GM21576 (cell line): Measurements from ENCODE around the gene CALM1.

ENCODE experiments used
- ATAC-seq: cut with Tn5 transposase; IDR thresholded peaks from one replicate; pipeline ENCODE4 v1.9.1; 2021; ENCODE audit warnings: mild to moderate bottlenecking, moderate library complexity; ENCODE audit not compliant: unreplicated experiment

CALM1 gene

DNA sequence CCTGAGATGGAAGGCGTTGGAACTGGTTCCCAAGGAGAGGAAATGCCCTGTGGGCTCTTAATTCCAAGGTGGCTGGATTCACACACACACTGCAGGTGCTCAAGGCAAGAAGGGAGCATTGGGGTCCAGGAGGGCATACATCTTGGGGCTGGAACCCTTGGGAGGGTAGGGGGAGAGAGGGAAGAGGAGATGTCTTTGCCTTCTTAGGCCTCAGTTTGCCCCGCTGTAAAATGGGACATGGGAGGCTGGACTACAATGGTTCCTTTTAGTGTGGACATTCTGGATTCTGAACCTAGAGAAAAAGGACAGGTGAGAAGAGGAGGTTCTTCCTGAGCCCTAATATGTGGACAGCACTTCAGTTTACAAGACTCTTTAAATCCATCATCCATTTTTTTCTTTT is 43.8 kb downstream of the CALM1 start:
- ATAC-seq: no peak

DNA sequence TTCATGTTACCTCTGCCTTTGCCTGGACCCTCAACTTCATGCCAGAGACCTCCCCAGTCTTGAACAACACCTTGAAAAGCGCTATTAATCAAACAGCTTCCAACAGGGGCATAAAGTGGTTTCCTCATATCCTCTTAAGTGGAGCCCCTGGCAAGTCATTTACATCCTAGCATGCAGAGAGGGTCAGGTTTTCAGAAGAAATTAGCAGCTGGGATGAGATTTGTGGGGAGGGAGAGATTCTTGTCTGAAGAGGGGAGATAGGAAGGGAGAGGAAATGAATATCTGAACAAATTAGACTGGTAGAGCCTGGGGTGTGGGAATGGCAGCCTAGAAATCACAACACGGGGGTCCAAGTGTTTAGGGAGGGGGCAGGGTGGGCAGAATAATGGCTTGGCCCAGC is 45.6 kb downstream of the CALM1 start:
- no peak for ATAC-seq

DNA sequence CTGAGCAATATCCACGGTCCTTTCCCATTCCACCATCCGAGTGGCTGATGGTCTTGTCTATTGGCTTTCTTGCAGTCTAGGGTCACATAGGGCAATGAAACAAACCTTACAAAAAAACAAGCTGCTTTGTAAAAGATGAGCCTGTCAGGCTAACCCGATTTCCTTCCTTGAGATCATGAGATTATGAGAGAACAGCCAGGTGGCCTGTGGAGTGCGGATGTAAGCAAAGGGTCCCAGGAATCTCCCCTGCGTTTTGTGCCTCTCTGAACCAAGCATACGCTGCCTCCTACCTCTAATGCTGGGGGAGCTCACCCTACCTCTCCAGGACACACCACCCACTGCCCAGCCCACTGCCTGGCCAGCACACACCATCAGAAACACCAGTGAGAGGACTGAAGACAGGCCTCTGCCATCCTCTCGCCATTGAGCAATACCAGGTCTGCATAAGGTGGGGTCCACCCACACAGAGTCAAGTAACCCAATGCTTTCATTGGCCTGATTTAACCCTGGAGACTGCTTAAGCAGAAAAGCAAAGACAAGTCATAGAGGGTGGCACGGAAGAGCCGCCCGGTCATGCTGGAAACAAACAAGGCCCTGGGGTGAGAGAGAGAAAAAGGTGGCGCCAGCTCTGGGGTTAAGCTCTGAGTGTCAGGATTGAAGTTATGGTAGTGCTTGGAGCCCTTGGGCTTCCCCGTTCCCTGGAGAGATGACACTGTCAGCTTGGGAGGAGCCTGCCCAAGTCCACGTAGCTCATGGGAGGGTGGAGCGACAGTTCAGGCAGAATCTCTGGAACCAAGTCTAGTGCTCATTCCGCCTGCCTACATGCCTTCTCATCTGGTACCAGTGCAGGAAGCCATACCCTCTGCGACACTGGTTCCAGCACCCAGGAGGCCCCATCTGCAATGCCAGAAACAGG is 46.6 kb downstream of the CALM1 start:
- no peak for ATAC-seq

DNA sequence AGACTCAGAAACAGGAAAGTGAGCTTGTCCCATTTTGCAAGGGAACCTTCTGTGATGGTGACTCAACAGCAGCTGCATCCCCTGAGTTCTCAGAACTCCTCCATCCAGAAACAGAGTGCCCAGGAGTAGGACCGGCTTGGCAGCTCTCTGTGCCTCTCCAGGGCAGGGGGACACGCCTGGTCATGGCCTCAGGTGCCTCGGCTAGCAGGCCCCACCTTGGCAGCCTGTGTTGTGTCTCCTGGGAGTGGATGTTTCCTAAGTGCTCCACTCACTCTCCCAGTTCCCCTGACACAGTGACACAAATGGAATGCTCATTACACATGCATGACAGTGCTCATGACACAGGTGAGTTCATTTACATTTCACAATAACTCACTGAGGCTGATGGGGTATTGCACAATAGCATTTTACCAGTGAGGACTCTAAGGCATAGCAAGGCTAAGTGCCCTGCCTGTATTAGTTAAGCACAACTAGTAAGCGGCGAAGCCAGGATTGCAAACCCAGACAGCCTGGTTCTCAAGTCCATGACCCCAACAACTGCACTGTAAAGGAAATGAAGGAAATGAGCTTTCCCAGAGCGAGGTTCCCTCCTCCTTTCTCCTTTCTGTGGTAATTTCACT is 47.4 kb downstream of the CALM1 start:
- no peak for ATAC-seq

DNA sequence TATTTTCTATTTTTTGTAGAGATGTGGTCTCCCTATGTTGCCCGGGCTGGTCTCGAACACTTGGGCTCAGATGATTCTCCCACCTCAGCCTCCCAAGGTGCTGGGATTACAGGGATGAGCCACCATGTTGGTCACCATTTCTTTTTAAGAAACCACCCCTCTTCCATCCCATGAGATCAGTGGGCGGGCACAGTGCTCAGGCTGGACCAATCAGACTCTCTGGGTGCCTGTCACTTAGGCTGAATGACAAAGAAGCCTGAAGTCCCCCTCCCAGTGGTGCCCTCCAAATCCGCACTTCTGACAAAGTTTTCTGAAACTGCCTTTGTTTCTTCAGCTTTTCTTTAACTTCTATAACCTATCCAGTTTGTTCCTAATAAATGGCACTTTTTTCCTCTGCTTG is 48.2 kb downstream of the CALM1 start:
- no peak for ATAC-seq

GRCh38 chr14:90446405-90446804 is 49.6 kb downstream of the CALM1 start:
- ATAC-seq: no peak

DNA sequence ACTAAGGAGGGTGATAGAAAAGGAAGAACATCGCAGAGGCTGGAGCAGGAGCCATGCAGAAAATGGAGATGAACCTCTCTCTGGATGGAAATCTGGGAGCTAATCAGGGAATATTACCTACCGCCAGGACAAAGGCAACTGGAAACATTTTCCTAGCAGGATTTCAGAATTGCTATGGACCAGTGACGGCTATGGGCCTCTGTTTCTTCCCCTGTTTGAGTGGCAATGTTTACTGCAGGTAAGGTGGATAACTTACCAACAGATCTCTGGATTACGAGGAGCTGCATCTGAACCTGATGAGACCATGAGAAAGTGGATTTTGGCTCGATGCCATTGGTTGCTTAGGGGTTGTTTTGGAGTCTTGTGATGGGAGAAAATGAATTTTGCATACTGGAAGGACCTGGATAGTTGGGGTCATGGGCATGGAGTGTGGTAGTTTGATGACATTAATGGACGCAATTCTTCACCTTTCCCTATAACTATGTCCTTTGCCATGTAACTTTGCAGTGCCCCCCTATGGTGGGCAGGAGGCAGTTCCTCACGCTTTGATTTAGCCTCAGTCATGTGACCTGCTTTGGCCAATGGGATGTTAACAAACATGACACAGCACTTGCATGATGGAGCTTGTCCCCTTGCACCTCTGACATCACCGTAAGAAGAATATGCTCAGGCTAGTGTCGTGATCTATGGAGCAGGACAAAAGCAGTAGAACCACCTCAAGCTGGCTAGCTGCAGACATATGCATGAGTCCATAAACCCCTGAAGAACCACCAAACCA is 51.1 kb downstream of the CALM1 start:
- no peak for ATAC-seq

DNA sequence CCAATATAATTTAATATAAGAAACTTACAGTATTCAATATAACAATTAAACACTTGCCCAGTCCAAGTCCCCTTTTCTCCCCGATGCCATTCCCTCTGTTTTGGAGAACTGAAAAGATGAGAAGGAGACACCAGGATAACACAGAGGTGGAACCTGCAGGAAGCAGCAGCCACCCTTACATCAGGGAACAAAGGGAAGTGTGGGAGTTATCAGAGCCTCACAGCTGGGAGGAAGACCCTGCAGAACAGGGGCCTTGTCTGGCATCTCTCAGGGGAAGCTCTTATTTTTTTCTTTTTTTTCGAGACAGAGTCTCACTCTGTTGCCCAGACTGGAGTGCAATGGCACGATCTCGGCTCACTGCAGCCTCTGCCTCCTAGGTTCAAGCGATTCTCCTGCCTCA is 52.6 kb downstream of the CALM1 start:
- no peak for ATAC-seq

DNA sequence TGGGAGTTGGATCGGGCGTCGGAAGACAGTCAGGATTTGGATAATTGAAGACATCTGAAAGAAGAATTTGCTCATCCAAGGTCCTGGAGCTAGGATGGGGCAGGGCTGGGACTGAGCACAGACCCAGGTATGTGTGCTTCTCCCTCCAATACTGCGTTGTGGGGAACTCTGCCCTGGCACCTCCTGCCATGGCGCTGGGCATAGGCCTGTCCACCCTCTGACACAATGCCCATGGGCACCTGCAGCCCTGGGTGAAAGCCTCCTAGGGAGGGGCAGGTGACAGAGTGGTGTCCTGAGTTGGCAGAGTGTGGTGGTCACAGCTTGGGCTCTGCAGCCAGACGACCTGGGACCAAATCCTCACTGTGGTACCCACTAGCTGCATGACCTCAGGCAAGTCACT is 53.3 kb downstream of the CALM1 start:
- no peak for ATAC-seq

GRCh38 chr14:90450667-90451066 is 53.8 kb downstream of the CALM1 start:
- ATAC-seq: no peak

DNA sequence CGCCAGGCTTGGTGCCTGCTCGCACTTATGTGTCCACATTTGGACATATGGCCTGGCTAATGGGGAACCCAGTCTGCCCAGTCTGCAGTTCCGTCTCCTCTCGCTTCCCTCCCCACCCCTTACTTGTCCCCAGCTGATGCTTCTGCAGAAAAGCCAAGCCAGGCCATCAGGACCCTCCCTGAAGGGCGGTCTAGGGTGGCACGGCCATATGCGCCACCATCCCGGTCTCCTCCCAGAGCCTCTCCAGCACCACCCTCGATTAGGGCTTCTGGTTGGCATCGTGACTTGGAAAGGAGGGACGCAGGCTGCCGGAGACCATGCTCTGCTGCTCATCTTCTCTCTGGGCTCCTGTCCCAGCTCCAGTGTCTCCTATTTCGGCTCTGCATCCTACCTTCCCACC is 54.6 kb downstream of the CALM1 start:
- no peak for ATAC-seq

DNA sequence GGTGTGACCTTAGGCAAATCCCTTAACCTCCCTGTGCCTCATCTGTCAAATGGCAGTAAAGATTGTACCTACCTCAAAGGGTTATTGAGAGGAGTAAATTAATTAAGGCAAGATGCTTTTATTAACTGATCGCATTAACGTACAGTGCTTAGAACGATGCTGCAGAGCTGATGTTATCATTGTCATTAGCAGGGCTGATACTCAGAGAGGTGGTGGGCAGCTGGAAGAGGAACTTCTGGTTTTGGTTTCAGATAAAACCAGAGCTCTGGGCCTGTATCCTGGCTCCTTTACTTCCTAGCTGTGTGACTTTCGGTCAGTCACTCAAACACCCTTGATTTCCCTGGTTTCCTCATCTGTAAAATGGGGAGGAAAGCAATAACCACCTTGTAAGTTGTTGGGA is 55.1 kb downstream of the CALM1 start:
- no peak for ATAC-seq

DNA sequence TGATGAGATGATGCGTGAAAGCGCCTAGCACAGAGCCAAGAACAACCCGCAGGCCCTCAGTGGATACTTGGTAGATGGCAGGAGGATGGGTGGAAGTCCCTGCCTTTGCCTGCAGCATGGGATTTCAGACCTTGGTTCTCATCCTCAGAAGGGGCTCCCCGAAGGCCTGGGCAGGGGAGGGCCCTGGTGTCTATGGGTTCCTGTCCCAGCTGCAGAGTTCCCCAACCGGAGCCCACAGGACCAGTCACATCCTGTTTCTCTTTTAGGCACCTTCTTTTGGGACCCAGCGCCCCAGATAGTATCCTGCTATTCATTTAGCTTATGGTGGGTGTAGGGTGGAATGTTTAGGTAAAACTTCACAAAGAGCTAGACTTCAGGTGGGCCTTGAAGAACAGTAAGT is 55.5 kb downstream of the CALM1 start:
- no peak for ATAC-seq

GRCh38 chr14:90453401-90453951 is 56.6 kb downstream of the CALM1 start:
- ATAC-seq: no peak

GRCh38 chr14:90454041-90455000 is 57.5 kb downstream of the CALM1 start:
- ATAC-seq: no peak

DNA sequence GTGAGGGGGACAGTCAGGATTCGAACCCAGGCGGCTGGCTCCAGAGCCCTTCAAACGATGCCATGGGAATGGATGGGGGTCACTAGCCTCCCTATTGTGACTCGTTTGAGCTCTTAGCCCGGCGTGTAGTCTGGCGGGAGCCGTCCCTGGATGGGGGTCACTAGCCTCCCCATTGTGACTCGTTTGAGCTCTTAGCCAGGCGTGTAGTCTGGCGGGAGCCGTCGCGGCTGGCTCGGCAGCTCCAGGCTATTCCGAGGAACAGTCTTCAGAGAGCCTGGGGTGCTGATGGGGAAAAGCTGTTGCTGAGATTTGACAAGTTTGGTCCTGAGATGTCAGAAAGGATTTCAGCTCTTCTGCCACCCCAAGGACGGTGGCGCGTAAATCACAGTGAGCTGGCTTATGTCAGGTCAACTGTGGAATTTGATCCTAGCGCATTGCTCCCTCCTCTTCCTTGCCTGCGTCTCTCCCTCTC is 58.3 kb downstream of the CALM1 start:
- no peak for ATAC-seq

DNA sequence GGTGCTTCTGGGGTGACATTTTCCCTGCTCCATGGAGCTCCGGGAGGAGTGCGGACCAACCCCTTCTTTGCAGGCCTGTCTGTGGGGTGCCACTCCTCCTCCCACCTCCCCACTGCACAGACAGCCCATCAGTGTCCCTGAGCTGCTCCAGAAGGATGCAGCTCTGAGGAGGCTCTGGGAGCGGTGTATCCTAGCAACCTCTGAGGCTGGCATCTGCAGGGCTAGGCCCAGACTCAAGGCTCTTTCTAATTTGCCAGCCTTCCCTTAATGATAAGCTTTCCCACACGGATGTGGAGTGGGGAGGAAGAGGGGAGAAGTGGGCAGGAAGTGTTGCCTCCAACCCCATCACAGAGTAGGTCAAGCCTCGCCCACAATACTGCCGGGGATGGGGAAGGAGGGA is 59.7 kb downstream of the CALM1 start:
- ATAC-seq: no peak

- ATAC-seq: no peak
Measured at GRCh38 chr14:90457186-90457585, 60.4 kb downstream of the CALM1 start.
